ENCODE measurements around the gene PTK6. TPM values are rescaled to one million over a fixed set of nuclear protein-coding genes. Genes with fewer than 3 reads are reported as not detected.

The PTK6 gene
- total and polyA plus RNA-seq, 2 of the 13 experiments (the other 11 are each of a cell fraction or from before 2014, with no cell fraction given) = 0.08 TPM; not detected in 1

DNA sequence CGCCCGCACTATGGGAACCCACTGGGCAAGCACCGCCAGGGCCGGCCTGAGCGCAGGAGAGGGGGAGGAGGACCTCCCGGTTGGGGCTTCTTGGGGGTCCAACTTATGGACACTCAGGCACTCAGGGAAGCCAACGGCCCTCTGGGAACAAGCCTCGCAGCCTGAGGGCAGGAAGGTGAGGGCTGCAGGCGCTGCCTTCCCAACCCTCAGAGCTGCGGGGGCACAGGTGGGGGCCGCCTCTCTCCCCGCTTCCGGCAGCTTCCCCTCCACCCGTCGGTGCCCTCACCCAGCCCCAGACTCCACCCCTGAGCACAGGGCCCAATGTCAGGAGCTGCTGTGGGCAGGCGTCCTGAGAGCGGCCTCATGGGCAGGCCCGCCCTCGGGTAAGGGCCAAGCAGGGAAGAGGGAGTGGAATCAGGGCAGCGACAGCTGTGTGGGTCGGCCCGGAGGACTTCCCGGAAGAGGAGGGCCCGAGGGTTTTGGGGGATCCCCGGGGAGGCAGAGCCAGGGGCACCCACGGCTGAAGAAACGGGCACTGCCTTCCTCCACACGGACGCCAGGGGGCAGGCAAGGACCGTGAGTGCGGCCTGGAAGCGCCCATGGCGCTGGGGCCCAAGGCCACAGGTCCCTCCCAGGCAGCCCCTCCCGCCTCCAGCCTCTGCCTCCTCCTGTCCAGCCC lies 488 bp upstream of the PTK6 start (continued):
- TF ChIP-seq, protein P1, sequence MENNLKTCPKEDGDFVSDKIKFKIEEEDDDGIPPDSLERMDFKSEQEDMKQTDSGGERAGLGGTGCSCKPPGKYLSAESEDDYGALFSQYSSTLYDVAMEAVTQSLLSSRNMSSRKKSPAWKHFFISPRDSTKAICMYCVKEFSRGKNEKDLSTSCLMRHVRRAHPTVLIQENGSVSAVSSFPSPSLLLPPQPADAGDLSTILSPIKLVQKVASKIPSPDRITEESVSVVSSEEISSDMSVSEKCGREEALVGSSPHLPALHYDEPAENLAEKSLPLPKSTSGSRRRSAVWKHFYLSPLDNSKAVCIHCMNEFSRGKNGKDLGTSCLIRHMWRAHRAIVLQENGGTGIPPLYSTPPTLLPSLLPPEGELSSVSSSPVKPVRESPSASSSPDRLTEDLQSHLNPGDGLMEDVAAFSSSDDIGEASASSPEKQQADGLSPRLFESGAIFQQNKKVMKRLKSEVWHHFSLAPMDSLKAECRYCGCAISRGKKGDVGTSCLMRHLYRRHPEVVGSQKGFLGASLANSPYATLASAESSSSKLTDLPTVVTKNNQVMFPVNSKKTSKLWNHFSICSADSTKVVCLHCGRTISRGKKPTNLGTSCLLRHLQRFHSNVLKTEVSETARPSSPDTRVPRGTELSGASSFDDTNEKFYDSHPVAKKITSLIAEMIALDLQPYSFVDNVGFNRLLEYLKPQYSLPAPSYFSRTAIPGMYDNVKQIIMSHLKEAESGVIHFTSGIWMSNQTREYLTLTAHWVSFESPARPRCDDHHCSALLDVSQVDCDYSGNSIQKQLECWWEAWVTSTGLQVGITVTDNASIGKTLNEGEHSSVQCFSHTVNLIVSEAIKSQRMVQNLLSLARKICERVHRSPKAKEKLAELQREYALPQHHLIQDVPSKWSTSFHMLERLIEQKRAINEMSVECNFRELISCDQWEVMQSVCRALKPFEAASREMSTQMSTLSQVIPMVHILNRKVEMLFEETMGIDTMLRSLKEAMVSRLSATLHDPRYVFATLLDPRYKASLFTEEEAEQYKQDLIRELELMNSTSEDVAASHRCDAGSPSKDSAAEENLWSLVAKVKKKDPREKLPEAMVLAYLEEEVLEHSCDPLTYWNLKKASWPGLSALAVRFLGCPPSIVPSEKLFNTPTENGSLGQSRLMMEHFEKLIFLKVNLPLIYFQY (CRISPR knock-in tag; IDR thresholded peaks at IDR 0.05; ENCODE audit: borderline replicate concordance) = peak; percentile 88
- TF ChIP-seq PHF21A (CRISPR knock-in tag; IDR thresholded peaks at IDR 0.05) = peak; percentile 78; the same call in 1 of the 2 replicates
- 0 out of 2 replicates have a peak, but pooled peaks have one; percentile 36 for TF ChIP-seq EED (CRISPR knock-in tag; IDR thresholded peaks at IDR 0.05)
- peak; percentile 73 for TF ChIP-seq BHLHE40 (IDR thresholded peaks at IDR 0.05; ENCODE audit: low read length)
- TF ChIP-seq, protein P2, sequence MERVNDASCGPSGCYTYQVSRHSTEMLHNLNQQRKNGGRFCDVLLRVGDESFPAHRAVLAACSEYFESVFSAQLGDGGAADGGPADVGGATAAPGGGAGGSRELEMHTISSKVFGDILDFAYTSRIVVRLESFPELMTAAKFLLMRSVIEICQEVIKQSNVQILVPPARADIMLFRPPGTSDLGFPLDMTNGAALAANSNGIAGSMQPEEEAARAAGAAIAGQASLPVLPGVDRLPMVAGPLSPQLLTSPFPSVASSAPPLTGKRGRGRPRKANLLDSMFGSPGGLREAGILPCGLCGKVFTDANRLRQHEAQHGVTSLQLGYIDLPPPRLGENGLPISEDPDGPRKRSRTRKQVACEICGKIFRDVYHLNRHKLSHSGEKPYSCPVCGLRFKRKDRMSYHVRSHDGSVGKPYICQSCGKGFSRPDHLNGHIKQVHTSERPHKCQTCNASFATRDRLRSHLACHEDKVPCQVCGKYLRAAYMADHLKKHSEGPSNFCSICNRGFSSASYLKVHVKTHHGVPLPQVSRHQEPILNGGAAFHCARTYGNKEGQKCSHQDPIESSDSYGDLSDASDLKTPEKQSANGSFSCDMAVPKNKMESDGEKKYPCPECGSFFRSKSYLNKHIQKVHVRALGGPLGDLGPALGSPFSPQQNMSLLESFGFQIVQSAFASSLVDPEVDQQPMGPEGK (CRISPR knock-in tag; IDR thresholded peaks at IDR 0.05) = peak; percentile 99
- no peak for TF ChIP-seq SMAD9 (CRISPR knock-in tag; IDR thresholded peaks at IDR 0.05)
- TF ChIP-seq ZNF124 (CRISPR knock-in tag; IDR thresholded peaks at IDR 0.05) = peak; percentile 88; the same call in 1 of the 2 replicates
- peak; percentile 96 for TF ChIP-seq KDM5B (CRISPR knock-in tag; IDR thresholded peaks at IDR 0.05; ENCODE audit: borderline replicate concordance)
- TF ChIP-seq, protein P3, sequence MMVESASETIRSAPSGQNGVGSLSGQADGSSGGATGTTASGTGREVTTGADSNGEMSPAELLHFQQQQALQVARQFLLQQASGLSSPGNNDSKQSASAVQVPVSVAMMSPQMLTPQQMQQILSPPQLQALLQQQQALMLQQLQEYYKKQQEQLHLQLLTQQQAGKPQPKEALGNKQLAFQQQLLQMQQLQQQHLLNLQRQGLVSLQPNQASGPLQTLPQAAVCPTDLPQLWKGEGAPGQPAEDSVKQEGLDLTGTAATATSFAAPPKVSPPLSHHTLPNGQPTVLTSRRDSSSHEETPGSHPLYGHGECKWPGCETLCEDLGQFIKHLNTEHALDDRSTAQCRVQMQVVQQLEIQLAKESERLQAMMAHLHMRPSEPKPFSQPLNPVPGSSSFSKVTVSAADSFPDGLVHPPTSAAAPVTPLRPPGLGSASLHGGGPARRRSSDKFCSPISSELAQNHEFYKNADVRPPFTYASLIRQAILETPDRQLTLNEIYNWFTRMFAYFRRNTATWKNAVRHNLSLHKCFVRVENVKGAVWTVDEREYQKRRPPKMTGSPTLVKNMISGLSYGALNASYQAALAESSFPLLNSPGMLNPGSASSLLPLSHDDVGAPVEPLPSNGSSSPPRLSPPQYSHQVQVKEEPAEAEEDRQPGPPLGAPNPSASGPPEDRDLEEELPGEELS (CRISPR knock-in tag; IDR thresholded peaks at IDR 0.05) = peak; percentile 54
- TF ChIP-seq, protein P4, sequence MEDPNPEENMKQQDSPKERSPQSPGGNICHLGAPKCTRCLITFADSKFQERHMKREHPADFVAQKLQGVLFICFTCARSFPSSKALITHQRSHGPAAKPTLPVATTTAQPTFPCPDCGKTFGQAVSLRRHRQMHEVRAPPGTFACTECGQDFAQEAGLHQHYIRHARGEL (CRISPR knock-in tag; IDR thresholded peaks at IDR 0.05) = no peak
- TF ChIP-seq MYNN (CRISPR knock-in tag; IDR thresholded peaks at IDR 0.05; ENCODE audit: low read depth) = 0 out of 2 replicates have a peak, but pooled peaks have one; percentile 65
- TF ChIP-seq TBX2 (CRISPR knock-in tag; IDR thresholded peaks at IDR 0.05; ENCODE audit: borderline replicate concordance) = peak; percentile 81
- TF ChIP-seq HES4 (CRISPR knock-in tag; IDR thresholded peaks at IDR 0.05; ENCODE audit: borderline replicate concordance) = no peak
- TF ChIP-seq TMF1 (CRISPR knock-in tag; IDR thresholded peaks at IDR 0.05; ENCODE audit: low read depth) = peak; percentile 83; the same call in 1 of the 2 replicates
- TF ChIP-seq GTF2F1 (IDR thresholded peaks at IDR 0.05; ENCODE audit: low read length) = no peak
- TF ChIP-seq FOXP1 (IDR thresholded peaks at IDR 0.05) = no peak
- 0 out of 2 replicates have a peak, but pooled peaks have one; percentile 18 for TF ChIP-seq FOXP1 (CRISPR knock-in tag; IDR thresholded peaks at IDR 0.05)
- peak; percentile 93; the same call in 1 of the 2 replicates for TF ChIP-seq EEA1 (CRISPR knock-in tag; IDR thresholded peaks at IDR 0.05; ENCODE audit: borderline replicate concordance)
- peak; percentile 89 for TF ChIP-seq ZNF33B (CRISPR knock-in tag; IDR thresholded peaks at IDR 0.05)
- peak; percentile 83; the same call in 1 of the 2 replicates for TF ChIP-seq ZNF605 (CRISPR knock-in tag; IDR thresholded peaks at IDR 0.05)
- TF ChIP-seq U2AF2 (IDR thresholded peaks at IDR 0.05; ENCODE audit: low read depth, low read length) = no peak
- TF ChIP-seq ZBTB38 (CRISPR knock-in tag; IDR thresholded peaks at IDR 0.05) = peak; percentile 95
- TF ChIP-seq ZBTB7A (CRISPR knock-in tag; IDR thresholded peaks at IDR 0.05) = peak; percentile 98

Measured in HepG2 (cell line).